Common myeloid progenitor, CD34-positive (primary cell): ENCODE results near the gene OR4D11.

Experiments
- CTCF ChIA-PET: fragments of 350-600 bp; sonication (Branson Sonifier 250); formaldehyde crosslinking; loops from one replicate; lab custom pipeline; 2021; ENCODE audit warnings: antibody characterized with exemption; lab: Charles Lee
- POLR2A ChIA-PET: fragments of 350-600 bp; sonication (Branson Sonifier 250); formaldehyde crosslinking; loops from one replicate; lab custom pipeline; 2021; ENCODE audit warnings: antibody characterized with exemption; lab: Charles Lee
- DNase-seq, 3 donors: peaks; one replicate each; pipeline versions ENCODE4 v3.0.0 to v3.0.0-alpha.2; 2013
- H3K27ac ChIP-seq, 2 experiments: 1 replicate in 1 of 2; 2 replicates in 1 of 2; pipeline ENCODE4 v1.7.0; 2013; ENCODE audit warnings: inconsistent platforms in 2 of 2, low read length in 2 of 2, mild to moderate bottlenecking in 2 of 2, low read depth in 1 of 2, moderate library complexity in 1 of 2; ENCODE audit not compliant: severe bottlenecking in 2 of 2, insufficient read depth in 1 of 2, poor library complexity in 1 of 2
- H3K27me3 ChIP-seq, 5 experiments: replicated peaks in 2 of 5; 1 replicate in 3 of 5; 2 replicates in 2 of 5; pipeline versions ENCODE4 v1.6.1 to v1.7.0; 2013; ENCODE audit warnings: low read length in 4 of 5, mild to moderate bottlenecking in 2 of 5, moderate library complexity in 2 of 5, inconsistent platforms in 1 of 5; ENCODE audit not compliant: insufficient read depth in 5 of 5, control insufficient read depth in 4 of 5
- H3K36me3 ChIP-seq, 4 experiments: 1 replicate in 2 of 4; 2 replicates in 2 of 4; pipeline versions ENCODE4 v1.6.1 to v1.7.0; 2013; ENCODE audit warnings: low read length in 3 of 4, control low read depth in 1 of 4, mild to moderate bottlenecking in 1 of 4; ENCODE audit not compliant: control insufficient read depth in 4 of 4, insufficient read depth in 4 of 4
- H3K4me1 ChIP-seq, 4 experiments: 1 replicate in 3 of 4; 2 replicates in 1 of 4; pipeline versions ENCODE4 v1.6.1 to v1.7.1; 2013; ENCODE audit warnings: low read length in 3 of 4, mild to moderate bottlenecking in 3 of 4, control low read depth in 1 of 4, inconsistent platforms in 1 of 4, moderate library complexity in 1 of 4; ENCODE audit not compliant: control insufficient read depth in 4 of 4, insufficient read depth in 4 of 4; ENCODE audit errors: control extremely low read depth in 1 of 4
- H3K4me3 ChIP-seq, 7 experiments: 1 replicate in 4 of 7; 2 replicates in 3 of 7; pipeline versions ENCODE4 v1.5.1 to v1.7.0; 2013; ENCODE audit warnings: mild to moderate bottlenecking in 7 of 7, low read length in 6 of 7, moderate library complexity in 6 of 7, inconsistent platforms in 2 of 7, low read depth in 2 of 7, control low read depth in 1 of 7; ENCODE audit not compliant: insufficient read depth in 4 of 7, control insufficient read depth in 1 of 7; ENCODE audit errors: extremely low read depth in 1 of 7
- H3K9me3 ChIP-seq, 5 experiments: 1 replicate in 4 of 5; 2 replicates in 1 of 5; pipeline versions ENCODE4 v1.6.1 to v1.7.1; 2013; ENCODE audit warnings: low read length in 4 of 5, mild to moderate bottlenecking in 2 of 5, inconsistent platforms in 1 of 5, low read depth in 1 of 5, moderate library complexity in 1 of 5; ENCODE audit not compliant: control insufficient read depth in 4 of 5, insufficient read depth in 2 of 5; ENCODE audit errors: control extremely low read depth in 1 of 5
- WGBS: methylation state at CpG from one replicate; pipeline ENCODE4 v1.1.5; 2013; ENCODE audit not compliant: insufficient coverage; 5-methylcytosine and 5-hydroxymethylcytosine counted together

Gene OR4D11

GRCh38 chr11:59553323-59553722 is 49.9 kb downstream of the OR4D11 start:
- H3K4me1 ChIP-seq = peaks cover 10 to 24% (median 18%) of the 10 kb centered on the region in 4 experiments
- POLR2A ChIA-PET = no interaction called here
- H3K27ac ChIP-seq = no peak overlapping the region
- WGBS = 98% methylated on average over 9 of the region's 21 CpGs
- peaks cover 0 to 3% (median 0%) of the 10 kb centered on the region in 5 experiments for H3K27me3 ChIP-seq
- no peak for DNase-seq
- no peaks in the 10 kb centered on the region for H3K36me3 ChIP-seq
- no peaks in the 10 kb centered on the region for H3K9me3 ChIP-seq
- no peak overlapping the region for H3K4me3 ChIP-seq
- CTCF ChIA-PET = no interaction called here
